OCI-LY1 (cell line): ENCODE measurements around the gene MX2.

Experiments used
- H2AFZ ChIP-seq: fragments of 200-600 bp; sonication (generic), shearing (Covaris generic); 2 replicates; pipeline ENCODE4 v1.6.0; 2014; ENCODE audit warnings: antibody characterized with exemption, mild to moderate bottlenecking, low read length
- H3F3A ChIP-seq: fragments of 200-600 bp; sonication (generic), shearing (Covaris generic); 2 replicates; pipeline ENCODE4 v1.6.0; 2014; ENCODE audit warnings: mild to moderate bottlenecking, antibody characterized with exemption, low read length, moderate library complexity; ENCODE audit not compliant: insufficient read depth
- H3K27ac ChIP-seq: fragments of 200-600 bp; sonication (generic); 2 replicates; pipeline ENCODE4 v1.5.1; 2014; ENCODE audit warnings: low read length, mixed run types, mild to moderate bottlenecking, low read depth; ENCODE audit not compliant: poor library complexity, severe bottlenecking
- H3K27me3 ChIP-seq: fragments of 200-600 bp; sonication (generic); 2 replicates; pipeline ENCODE4 v1.6.0; 2014; ENCODE audit warnings: antibody characterized with exemption, mild to moderate bottlenecking, low read length, moderate library complexity; ENCODE audit not compliant: insufficient read depth
- H3K36me3 ChIP-seq: fragments of 200-600 bp; sonication (generic); 2 replicates; pipeline ENCODE4 v1.6.1; 2014; ENCODE audit warnings: mild to moderate bottlenecking, antibody characterized with exemption, low read length, moderate library complexity, mixed read lengths; ENCODE audit not compliant: insufficient read depth
- H3K4me1 ChIP-seq: fragments of 200-600 bp; sonication (generic); 2 replicates; pipeline ENCODE4 v1.5.1; 2014; ENCODE audit warnings: mild to moderate bottlenecking, low read length, moderate library complexity; ENCODE audit not compliant: insufficient read depth, severe bottlenecking
- H3K4me2 ChIP-seq: fragments of 200-600 bp; sonication (generic), shearing (Covaris generic); 2 replicates; pipeline ENCODE4 v1.6.1; 2014; ENCODE audit warnings: low read length
- H3K4me3 ChIP-seq: fragments of 200-600 bp; sonication (generic); 2 replicates; pipeline ENCODE4 v1.5.1; 2014; ENCODE audit warnings: low read length, low read depth, mild to moderate bottlenecking, mixed read lengths; ENCODE audit not compliant: poor library complexity, severe bottlenecking
- H3K79me2 ChIP-seq: fragments of 200-600 bp; shearing (Covaris generic); 2 replicates; pipeline ENCODE4 v1.6.1; 2016; ENCODE audit warnings: mixed run types, low read length, mixed read lengths; ENCODE audit not compliant: insufficient read depth
- H3K9ac ChIP-seq: fragments of 200-600 bp; sonication (generic), shearing (Covaris generic); 2 replicates; pipeline ENCODE4 v1.6.1; 2014; ENCODE audit warnings: mild to moderate bottlenecking, low read length, mixed read lengths
- H3K9me2 ChIP-seq: fragments of 200-600 bp; sonication (generic), shearing (Covaris generic); 2 replicates; pipeline ENCODE4 v1.6.1; 2014; ENCODE audit warnings: low read depth, mild to moderate bottlenecking, low read length, mixed read lengths
- H3K9me3 ChIP-seq: fragments of 200-600 bp; shearing (Covaris generic); 2 replicates; pipeline ENCODE4 v1.6.1; 2014; ENCODE audit warnings: low read length, mixed read lengths
- H4K20me1 ChIP-seq: fragments of 200-600 bp; sonication (generic), shearing (Covaris generic); 2 replicates; pipeline ENCODE4 v1.6.0; 2016; ENCODE audit warnings: mild to moderate bottlenecking, low read length; ENCODE audit not compliant: insufficient read depth
- CTCF ChIP-seq: fragments of 200-600 bp; sonication (generic), shearing (Covaris generic); IDR thresholded peaks from 2 replicates; pipeline ENCODE4 v1.5.1; 2017; ENCODE audit warnings: mild to moderate bottlenecking, antibody characterized with exemption, low read length, moderate library complexity, mixed read lengths
- EZH2 ChIP-seq: fragments of 200-600 bp; sonication (generic), shearing (Covaris generic); IDR thresholded peaks from 2 replicates; pipeline ENCODE4 v1.8.0; 2017; ENCODE audit warnings: borderline replicate concordance, mixed run types, mild to moderate bottlenecking, antibody characterized with exemption, low read length, moderate library complexity, mixed read lengths

MX2 gene

GRCh38 chr21:41387824-41388223, 26.0 kb downstream of the MX2 start:
- Histone ChIP-seq H3K9me3 (no peaks in the 10 kb centered on the region), H3K36me3 (peaks cover 87% of the 10 kb centered on the region), H4K20me1 (no peaks in the 10 kb centered on the region), H3K27ac (no peak overlapping the region), H2AFZ (no peak overlapping the region), H3K4me1 (no peaks in the 10 kb centered on the region), H3K27me3 (no peaks in the 10 kb centered on the region), H3F3A (no peaks in the 10 kb centered on the region), H3K79me2 (no peaks in the 10 kb centered on the region), H3K4me2 (no peak overlapping the region), H3K9me2 (no peaks in the 10 kb centered on the region), H3K9ac (no peak overlapping the region), H3K4me3 (no peak overlapping the region)
- TF ChIP-seq CTCF = no peak
- TF ChIP-seq EZH2 = no peak

- TF ChIP-seq EZH2 (no peak), CTCF (no peak)
- H3K9me3 ChIP-seq = no peaks in the 10 kb centered on the region
- H3K27me3 ChIP-seq = no peaks in the 10 kb centered on the region
- H3K4me2 ChIP-seq = no peak overlapping the region
- H3K9me2 ChIP-seq = no peaks in the 10 kb centered on the region
- no peaks in the 10 kb centered on the region for H3K4me1 ChIP-seq
- H3F3A ChIP-seq = no peaks in the 10 kb centered on the region
- H4K20me1 ChIP-seq = no peaks in the 10 kb centered on the region
- no peak overlapping the region for H3K27ac ChIP-seq
- H3K9ac ChIP-seq = no peak overlapping the region
- H2AFZ ChIP-seq = no peak overlapping the region
- H3K36me3 ChIP-seq = peaks cover 83% of the 10 kb centered on the region
- no peak overlapping the region for H3K4me3 ChIP-seq
- no peaks in the 10 kb centered on the region for H3K79me2 ChIP-seq
These were observed 26.4 kb downstream of the MX2 start for GRCh38 chr21:41388259-41388658.

GRCh38 chr21:41390043-41390639, 28.3 kb downstream of the MX2 start:
- Histone ChIP-seq H3K27ac (no peak overlapping the region), H3K9me3 (no peaks in the 10 kb centered on the region), H3K9me2 (no peaks in the 10 kb centered on the region), H3K9ac (no peak overlapping the region), H3K79me2 (no peaks in the 10 kb centered on the region), H2AFZ (no peak overlapping the region), H3F3A (no peaks in the 10 kb centered on the region), H3K4me2 (no peak overlapping the region), H3K4me1 (no peaks in the 10 kb centered on the region), H4K20me1 (no peaks in the 10 kb centered on the region), H3K4me3 (no peak overlapping the region), H3K36me3 (peaks cover 73% of the 10 kb centered on the region), H3K27me3 (no peaks in the 10 kb centered on the region)
- TF ChIP-seq CTCF = no peak
- no peak for TF ChIP-seq EZH2
